Limb (tissue), 2 donors: Measurements from ENCODE around the gene GALNT15.

Experiments
- DNase-seq, 2 donors: peaks; one replicate each; pipeline ENCODE4 v3.0.0-alpha.2; 2016; ENCODE audit errors: extremely low spot score in 2 of 2

Gene GALNT15, protein sequence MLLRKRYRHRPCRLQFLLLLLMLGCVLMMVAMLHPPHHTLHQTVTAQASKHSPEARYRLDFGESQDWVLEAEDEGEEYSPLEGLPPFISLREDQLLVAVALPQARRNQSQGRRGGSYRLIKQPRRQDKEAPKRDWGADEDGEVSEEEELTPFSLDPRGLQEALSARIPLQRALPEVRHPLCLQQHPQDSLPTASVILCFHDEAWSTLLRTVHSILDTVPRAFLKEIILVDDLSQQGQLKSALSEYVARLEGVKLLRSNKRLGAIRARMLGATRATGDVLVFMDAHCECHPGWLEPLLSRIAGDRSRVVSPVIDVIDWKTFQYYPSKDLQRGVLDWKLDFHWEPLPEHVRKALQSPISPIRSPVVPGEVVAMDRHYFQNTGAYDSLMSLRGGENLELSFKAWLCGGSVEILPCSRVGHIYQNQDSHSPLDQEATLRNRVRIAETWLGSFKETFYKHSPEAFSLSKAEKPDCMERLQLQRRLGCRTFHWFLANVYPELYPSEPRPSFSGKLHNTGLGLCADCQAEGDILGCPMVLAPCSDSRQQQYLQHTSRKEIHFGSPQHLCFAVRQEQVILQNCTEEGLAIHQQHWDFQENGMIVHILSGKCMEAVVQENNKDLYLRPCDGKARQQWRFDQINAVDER

DNA sequence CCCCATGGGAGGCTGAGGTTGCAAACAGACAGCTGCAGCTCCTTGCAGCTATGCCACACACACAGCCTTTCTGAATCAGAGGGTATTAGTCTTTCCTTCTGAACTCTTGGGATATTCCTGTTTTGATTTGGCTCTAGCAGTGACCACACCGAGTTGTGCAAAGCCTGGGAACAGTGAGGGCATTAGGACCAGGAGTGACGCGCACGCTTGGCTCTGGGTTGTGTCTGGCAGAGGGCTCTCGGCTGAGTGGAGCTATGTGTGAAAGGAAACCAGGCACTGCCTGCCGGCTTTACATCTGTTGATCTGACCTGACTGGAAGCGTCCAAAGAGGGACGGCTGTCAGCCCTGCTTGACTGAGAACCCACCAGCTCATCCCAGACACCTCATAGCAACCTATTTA is at the start of gene GALNT15:
GALNT15 (plus strand) TSS at position 292 of the 400 bp plus-strand sequence. CDS start 472 bp downstream, outside the sequence.
- DNase-seq, result peak; percentile 72 to 78

DNA sequence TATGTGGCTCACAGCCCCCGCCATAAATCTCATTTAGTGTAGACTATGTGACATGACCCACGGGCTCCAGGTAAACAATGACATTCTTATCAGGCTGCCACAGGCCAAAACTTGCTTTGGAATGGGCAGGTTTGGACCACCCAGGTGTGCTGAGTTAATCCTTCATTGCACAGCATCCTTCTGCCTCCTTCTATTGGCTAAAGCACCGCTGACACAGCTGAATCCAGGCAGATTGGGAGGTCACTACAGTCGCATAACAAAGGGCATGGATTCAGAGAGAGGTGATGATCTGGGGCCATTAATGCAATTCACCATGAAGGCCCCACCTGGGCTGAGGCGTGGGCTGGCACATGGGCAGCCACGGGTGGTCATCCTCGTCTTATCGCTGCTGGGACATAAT is 47.8 kb upstream of the GALNT15 start:
- no peak for DNase-seq

DNA sequence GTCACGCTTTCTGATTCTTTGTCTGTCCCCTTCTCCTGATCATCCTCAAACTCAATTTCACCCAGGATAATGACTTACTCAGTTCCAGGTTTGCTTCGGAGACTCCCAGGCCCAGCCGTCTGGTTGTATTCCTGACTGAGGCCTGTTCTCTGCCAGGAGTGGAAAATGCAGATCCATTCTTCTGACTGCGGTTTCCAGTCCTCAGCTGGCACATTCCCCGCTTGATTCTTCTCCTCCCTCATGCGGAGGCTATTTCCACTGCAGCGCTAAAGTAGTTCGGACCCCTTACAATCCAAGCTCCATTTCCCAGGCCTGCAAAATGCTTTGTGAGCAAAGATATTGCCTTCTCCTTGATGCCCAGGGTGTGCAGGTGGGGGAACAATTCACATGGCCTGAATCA is 47.2 kb upstream of the GALNT15 start:
- DNase-seq, result no peak

DNA sequence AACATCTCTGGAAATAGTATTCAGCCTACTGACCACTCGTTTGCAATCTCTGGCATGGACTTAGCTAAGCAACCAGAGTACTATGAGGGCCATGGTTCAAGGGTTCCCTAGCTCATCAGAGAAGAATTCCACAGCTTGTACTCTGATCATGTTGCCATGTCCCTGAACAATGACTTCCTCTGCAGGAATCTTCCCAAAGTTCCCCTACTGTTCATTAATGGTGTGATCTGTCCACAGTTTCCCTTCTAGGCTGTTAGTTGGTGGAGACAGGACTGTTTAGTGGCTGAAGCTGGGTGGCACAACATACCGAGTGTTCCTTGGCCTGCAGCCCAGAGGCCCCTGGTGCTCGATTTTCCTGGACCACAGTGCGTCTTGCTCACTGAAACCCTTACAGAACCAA is 44.4 kb upstream of the GALNT15 start:
- DNase-seq, result peak in 1 of 2 donors; percentile 53

DNA sequence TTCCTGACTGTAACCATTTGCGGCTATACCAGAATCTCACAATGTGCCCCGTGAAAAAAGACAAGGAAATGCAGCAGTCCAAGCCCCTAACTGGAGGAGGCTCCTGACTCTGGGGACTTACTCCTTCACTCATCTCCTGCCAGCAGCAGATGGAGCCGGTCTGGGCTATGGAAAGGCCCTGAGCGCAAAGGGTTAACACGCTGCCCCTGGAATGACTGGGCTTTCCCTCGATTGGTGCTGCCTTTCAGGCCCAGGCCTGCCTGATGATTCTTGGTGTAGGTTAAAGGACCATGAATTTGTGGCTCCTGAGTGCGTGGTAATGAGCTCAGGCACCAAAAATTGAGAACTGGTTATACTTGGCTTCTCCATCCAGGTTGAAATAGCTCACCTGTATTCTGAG is 42.3 kb upstream of the GALNT15 start:
- no peak for DNase-seq

DNA sequence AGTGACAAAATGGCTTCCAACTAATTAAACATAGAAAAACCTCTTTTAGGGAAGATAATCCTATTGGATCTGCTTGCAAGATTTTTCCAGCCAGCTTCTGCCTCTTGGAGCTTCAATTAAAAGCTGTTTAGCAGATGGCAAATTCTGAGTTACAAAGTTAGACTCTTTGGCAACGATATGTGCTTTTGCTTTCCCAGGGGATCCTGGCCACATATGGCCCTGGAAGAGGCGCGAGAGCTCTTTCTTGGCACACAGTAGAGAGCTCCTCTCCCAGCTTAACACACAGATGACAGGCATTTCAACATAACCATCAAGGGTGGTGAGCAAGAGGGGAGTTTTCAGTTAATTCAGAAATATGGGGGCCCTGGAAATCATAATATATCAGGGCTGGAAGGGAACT is 41.6 kb upstream of the GALNT15 start:
- DNase-seq, result peak in 1 of 2 donors; percentile 76

DNA sequence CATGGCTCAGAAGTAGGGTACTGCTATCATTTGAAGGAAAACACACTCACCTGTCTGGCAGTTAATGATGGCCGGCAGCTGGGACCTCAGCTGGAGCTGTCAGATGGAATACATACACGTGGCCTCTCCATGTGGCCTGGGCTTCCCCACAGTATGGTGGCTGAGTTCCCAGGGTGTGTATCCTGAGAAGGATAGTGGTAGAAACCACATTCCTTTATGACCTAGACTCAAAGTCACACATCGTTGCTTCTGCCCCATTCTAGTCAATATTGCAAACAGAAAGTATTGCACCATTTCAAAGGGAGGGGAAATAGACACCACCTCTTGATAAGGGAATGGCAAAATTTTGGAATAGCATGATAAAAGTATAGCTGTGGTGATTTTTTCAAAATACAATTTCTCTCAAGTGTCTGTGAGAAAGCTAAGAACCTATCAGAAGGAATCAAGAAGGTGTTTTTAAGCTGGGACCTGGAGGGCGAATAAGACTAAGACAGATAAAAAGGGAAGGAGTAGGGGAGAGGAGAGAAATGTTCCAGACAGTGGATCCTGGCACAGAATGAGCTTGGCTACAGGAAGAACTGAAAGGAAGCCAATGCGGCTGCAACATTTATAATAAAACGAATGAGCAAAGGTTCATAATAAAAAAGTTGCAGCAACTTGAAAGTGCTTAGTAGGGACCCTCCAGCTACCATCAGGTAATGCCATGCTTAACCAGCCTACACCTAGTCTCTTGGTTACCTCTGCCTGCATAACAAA is 40.1 kb upstream of the GALNT15 start:
- DNase-seq, result no peak

DNA sequence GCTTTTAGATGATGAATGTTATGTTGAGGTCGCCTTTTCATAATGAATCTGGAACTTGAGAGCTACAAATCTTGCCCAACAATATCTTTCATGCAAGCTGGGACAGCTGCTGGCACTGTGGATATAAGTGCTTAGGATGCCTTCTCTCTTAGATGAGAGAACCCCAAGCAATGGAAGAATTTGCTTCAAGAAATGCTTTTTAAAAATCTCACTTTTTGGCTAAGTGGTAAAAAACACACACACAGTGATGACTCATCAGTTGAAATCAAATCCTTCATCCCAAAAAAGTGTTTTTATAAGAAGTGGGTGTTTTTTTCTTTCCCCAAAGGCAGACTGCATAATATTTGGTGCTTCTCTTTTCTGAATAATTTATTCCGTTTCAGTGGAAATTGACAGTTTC is 38.4 kb upstream of the GALNT15 start:
- DNase-seq, result no peak

DNA sequence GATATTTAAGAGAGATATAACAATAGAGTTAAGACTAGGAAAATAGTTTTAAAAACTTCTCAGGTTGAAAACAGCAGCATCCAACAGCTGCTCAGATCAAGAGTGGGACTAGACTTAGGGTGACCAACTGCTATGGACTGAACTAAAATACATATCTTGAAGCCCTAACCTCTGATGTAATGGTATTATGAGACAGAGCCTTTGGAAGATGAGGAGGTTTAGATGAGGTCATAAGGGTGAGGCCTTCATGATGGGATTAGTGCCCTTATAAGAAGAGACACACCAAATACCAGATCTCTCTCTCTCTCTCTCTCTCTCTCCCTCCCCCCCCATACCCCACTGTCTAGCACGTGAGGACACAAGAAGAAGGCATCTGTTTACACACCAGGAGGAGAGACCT is 37.4 kb upstream of the GALNT15 start:
- no peak for DNase-seq

DNA sequence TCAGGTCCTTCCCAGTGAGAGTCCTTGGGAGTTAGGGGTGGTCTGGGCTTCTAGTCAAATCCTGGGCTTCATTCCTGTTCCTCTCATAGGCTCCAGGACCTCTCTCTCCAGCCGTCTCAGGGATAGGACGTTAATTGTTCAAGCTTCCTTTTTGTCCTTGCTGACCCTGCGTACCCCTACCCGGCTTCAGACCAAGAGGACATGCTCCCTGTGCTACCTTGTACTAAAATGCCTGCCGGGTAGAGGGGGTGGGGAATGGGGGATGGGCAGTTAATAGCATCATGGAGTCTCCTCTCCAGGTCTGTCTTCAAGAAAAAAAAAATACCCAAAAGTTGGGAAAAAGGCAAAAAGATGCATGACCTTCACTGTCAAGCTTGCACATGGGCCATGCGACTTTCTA is 36.5 kb upstream of the GALNT15 start:
- no peak for DNase-seq

DNA sequence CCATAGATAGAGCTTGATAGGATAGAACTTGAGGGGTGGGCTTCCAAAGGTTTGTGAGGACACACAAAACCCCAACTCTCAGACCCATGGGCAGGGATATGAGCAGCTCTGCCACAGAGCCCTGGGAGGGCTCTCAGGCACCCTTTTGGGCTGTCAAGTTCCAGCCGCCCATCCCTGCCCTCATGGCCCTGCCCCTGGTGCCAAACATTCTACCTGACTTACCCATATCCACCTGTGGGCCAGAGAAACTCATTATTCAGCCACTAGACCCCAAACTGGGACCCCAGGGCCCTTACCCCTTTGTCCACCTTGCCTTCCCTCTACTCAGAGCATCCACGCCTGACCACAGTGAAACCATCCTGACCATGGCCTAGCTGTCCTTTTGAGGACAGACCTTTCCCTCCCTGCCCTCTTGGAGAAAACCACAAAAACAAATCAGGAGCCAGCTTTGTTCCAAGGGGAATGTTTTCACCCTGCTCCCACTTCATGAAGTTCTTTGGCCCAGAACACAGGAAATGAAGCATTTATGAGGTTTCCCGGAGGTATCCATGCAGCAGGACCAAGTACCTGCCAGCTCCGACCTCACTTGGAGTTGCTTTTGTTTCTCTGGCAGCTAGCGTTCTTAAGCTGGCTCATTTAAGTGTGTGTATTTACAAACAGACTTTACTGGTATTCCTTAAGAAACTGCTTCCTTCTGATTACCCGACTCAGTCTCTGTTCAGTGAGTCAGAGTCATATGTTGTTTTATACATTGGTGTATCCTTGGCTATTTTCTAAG is 34.2 kb upstream of the GALNT15 start:
- no peak for DNase-seq

DNA sequence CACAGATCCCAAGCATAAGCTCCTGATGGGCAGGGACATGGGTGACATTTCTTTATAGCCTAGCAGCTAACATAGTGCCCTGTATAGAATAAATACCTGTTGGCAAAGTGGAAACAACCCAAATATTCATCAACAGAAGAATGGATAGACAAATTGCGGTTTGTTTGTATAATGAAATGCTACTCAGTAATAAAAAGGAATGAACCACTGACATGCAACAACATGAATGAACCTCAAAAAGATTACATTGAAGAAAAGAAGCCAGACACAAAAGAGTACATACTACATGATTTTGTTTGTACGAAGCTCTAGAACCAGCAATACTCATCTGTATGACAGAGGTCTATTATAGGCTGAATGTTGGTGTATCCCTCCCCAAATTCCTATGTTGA is 33.6 kb upstream of the GALNT15 start:
- no peak for DNase-seq

DNA sequence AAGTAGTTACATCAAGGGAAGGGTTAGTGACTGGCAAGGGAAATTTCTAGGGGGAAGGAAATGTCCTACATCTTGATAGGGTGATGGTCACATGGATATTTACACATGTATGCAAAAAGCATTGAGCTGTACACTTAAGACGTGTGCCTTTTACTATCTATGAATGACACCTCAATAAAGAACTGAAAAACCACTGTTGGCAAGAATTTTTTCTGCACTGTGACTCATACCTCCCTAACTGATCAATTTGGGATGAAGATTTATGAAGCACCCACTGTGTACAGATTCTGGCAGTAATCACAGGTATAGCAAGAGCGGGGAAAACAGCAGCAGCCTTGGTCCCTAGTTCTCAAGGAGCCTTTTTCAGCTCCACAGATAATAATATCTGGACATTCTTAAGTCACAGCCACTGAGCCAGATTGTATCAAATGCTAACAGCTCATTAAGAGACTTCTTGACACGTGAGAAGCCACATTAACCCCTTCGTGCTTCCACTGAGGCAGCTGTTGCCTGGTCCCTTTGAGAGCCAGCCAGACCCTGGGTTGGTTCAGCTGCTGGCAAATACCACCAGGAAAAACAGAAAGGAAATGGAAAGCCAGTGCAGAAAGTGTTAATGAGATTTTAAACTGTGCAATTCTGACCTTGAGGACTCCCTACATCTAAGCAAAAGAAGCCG is 32.0 kb upstream of the GALNT15 start:
- DNase-seq, result no peak

DNA sequence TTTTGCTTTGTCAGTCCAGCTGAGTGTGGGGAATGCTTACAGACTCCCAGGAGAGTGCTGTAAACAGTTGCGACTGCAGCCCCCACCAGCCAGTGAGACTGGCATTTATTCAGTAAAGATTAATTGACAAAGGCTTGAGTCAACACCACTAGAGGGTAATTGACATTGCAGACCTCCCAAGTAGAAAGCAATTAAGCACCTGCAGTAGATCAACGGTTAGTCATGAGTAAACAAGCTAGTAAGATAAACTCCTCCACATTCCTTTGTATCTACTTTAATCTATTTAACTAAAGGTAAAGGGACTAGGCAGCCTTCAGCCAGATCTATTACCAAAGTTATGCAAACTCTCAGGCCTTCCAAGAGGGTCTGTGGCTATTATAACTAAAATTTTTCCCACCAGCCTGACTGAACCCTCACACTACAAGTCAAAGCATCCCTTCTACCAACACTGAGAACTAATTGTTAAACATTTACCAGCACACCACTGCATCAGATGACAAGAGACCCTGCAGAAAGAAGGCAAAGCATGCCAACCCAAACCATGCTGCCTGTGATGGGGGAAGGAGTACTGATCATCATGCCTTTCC is 30.5 kb upstream of the GALNT15 start:
- DNase-seq, result no peak

DNA sequence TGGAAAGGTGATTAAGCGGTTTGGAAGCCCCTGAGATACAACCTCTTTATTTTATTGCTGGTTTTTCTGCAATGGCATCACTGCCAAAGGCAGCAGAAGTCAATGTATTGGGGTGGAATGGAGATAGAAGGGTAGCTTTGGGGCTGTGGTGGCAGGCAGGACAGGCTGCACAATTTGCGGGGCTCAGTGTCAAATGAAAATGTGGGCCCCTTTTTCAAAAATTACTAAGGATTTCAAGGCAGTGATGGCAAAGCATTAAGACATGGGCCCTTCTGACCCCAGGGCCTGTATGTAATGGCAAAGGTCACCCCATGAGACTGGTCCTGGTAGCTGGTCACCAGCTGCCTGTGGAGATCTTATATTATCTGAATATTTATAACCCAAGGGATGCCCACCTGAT is 29.3 kb upstream of the GALNT15 start:
- DNase-seq, result no peak

DNA sequence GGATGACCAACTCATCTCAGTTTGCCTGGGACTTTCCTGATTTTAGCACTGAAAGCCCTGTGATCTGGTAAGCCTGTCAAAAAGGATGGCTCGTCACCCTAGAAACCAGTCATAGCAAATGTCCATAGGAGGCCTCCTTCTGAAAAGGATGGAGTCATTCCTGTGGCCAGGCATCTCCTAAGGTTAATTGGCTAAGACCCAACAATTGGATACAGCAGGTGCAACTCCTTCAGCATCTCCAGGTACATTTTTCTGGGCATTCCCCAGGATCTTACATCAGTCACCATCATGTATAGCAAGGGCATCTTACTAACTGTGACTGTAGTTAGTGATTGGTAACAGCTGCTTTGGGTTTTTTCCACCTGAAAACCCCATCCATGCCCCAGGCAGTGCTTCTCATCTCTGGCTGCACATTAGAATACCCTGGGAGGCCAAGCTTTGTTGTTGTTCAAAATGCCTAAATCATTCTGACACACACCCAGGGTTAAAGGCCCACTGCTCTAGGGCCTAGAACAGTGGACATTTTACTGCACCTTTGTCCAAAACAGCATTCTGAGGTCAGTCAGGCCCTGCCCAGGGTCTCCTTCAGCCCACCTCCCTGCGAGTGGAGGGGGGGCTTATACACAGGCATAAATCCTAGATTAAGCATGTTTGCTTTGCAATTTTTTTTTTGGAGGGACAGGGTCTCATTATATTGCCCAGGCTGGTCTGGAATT is 28.3 kb upstream of the GALNT15 start:
- DNase-seq, result no peak

DNA sequence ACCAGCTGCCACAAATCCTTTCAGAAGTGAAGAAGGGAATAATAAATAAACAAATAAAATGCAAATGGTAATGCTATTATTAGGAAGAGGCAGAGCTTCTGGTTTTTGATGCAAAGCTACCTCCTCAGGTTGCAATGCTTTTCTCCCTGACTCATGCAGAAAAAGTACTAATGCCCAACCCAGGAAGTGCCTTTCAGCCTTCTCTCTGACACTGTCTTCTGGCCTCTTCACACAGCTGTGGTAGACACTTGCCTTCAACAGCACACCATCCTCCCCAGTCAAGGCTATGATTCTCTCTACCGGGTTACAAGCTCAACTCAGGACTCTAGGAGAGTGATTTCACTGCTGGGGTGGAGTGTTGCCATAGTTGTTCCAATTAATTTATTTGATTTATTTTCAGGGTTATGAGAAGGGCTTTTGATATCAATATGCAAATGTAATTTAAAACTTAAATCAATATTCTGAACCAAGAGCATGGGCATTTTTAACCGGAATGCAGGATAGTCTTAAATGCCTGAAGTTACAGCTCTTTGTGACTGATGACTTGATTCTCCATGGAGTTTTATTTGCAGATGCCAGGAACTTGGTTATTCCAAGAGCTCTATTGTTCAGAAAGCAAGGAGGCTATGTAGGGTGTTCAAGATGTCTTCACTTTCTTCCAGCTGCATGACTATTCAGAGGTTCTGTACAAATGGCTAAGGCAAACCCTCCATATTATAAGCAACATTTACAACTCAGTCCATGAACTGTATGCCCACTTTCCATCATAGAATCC is 27.1 kb upstream of the GALNT15 start:
- no peak for DNase-seq

DNA sequence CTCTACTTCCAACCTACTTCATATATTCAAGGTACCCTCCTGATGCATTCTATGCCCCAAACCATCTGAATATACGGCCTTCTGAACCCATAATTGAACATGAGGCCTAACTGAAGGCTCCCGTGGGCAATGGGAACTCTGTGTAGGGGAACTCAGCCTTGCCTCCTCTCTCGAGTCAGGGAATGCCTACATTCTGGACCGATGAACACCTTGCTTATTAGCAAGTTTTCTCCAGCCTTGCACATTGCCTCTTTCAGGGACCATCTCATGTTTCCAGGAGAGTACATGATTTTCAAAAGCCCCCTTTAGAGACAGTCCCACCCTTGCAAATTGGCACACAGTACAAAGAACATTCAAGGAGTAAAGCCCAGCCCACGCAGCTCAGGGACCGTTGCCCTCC is 26.3 kb upstream of the GALNT15 start:
- no peak for DNase-seq

DNA sequence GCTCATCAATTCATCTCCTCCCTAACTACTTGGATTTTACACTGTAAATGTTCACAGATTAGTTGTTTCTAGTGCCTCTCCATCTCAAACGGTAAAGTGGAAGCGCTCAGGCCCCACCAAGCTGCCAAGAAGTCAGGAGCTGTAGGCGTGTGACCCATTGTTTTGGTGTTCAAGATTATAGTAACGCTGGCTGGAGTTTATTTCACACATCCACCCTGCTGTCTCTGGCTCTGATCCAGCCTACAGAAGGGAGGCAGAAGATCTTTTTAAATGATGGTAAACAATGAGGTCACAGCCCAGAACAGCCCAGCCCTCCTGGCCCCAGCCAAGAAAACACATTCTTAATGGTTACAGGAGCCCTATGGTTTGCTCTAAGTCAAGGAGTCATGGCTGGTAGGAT is 25.7 kb upstream of the GALNT15 start:
- DNase-seq, result peak in 1 of 2 donors; percentile 44
